ENCODE measurements around the gene THEM4. TPM values are rescaled to one million over a fixed set of nuclear protein-coding genes. Genes with fewer than 3 reads are reported as not detected.

THEM4 gene
- total RNA-seq, 2 experiments from 2014 or later: 7.2 to 21.5 TPM

GRCh38 chr1:151849126-151849525 is 60.2 kb downstream of the THEM4 start:
- TF ChIP-seq EZH2phosphoT487 (IDR thresholded peaks at IDR 0.05; ENCODE audit: borderline replicate concordance, low read depth, low read length): no peak
- ChIA-PET POLR2A (interaction anchor here (0.6 kb wide), 2 partner anchors 173 to 269 kb away, joined by 3 read pairs; no protein-coding TSS in a partner anchor), CTCF (ENCODE audit: unreplicated experiment) (no interaction called here)
- no peak for DNase-seq (ENCODE audit: low spot score)
- no TSS peak for BruUV-seq (replicated peaks)
- H3K79me2 ChIP-seq (ENCODE audit: insufficient read depth, low read depth, low read length): no peaks in the 10 kb centered on the region
- intact Hi-C loops (cut with micrococcal nuclease; ENCODE audit: unreplicated experiment): loop anchor here (2.0 kb wide), 1 partner anchor 76 kb away; no protein-coding TSS in a partner anchor
- no peaks in the 10 kb centered on the region for H4K20me1 ChIP-seq (ENCODE audit: insufficient read depth, low read length)
- H3K27ac ChIP-seq (ENCODE audit: low read depth, low read length, poor library complexity, severe bottlenecking): no peak overlapping the region
- H3K4me3 ChIP-seq (ENCODE audit: low read depth, low read length, poor library complexity, severe bottlenecking): no peak overlapping the region
- H3K4me1 ChIP-seq (ENCODE audit: insufficient read depth, low read length, poor library complexity, severe bottlenecking): peaks cover 8% of the 10 kb centered on the region
- H2AFZ ChIP-seq (ENCODE audit: low read length): no peak overlapping the region
- no peak overlapping the region for H3K4me2 ChIP-seq (ENCODE audit: low read length)
- no peaks in the 10 kb centered on the region for H3K9me3 ChIP-seq (ENCODE audit: low read length)
- no peaks in the 10 kb centered on the region for H3K9me2 ChIP-seq (ENCODE audit: insufficient read depth, low read length)
- H3K36me3 ChIP-seq (ENCODE audit: insufficient read depth, low read length): no peaks in the 10 kb centered on the region

GRCh38 chr1:151847867-151848596 is 61.3 kb downstream of the THEM4 start:
- Histone ChIP-seq H3K27ac (ENCODE audit: low read depth, low read length, poor library complexity, severe bottlenecking) (no peak overlapping the region), H3K79me2 (ENCODE audit: insufficient read depth, low read depth, low read length) (no peaks in the 10 kb centered on the region), H3K4me3 (ENCODE audit: low read depth, low read length, poor library complexity, severe bottlenecking) (no peak overlapping the region), H3K4me1 (ENCODE audit: insufficient read depth, low read length, poor library complexity, severe bottlenecking) (peaks cover 19% of the 10 kb centered on the region), H3K36me3 (ENCODE audit: insufficient read depth, low read length) (no peaks in the 10 kb centered on the region), H3K9me2 (ENCODE audit: insufficient read depth, low read length) (no peaks in the 10 kb centered on the region), H4K20me1 (ENCODE audit: insufficient read depth, low read length) (no peaks in the 10 kb centered on the region), H2AFZ (ENCODE audit: low read length) (no peak overlapping the region), H3K4me2 (ENCODE audit: low read length) (no peak overlapping the region), H3K9me3 (ENCODE audit: low read length) (no peaks in the 10 kb centered on the region)
- POLR2A ChIA-PET: no interaction called here
- no TSS peak for BruUV-seq (replicated peaks)
- TF ChIP-seq, protein P1, sequence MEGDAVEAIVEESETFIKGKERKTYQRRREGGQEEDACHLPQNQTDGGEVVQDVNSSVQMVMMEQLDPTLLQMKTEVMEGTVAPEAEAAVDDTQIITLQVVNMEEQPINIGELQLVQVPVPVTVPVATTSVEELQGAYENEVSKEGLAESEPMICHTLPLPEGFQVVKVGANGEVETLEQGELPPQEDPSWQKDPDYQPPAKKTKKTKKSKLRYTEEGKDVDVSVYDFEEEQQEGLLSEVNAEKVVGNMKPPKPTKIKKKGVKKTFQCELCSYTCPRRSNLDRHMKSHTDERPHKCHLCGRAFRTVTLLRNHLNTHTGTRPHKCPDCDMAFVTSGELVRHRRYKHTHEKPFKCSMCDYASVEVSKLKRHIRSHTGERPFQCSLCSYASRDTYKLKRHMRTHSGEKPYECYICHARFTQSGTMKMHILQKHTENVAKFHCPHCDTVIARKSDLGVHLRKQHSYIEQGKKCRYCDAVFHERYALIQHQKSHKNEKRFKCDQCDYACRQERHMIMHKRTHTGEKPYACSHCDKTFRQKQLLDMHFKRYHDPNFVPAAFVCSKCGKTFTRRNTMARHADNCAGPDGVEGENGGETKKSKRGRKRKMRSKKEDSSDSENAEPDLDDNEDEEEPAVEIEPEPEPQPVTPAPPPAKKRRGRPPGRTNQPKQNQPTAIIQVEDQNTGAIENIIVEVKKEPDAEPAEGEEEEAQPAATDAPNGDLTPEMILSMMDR (conservative IDR thresholded peaks at IDR 0.05; ENCODE audit: low read length): no peak
- TF ChIP-seq EZH2phosphoT487 (IDR thresholded peaks at IDR 0.05; ENCODE audit: borderline replicate concordance, low read depth, low read length): no peak
- intact Hi-C loops (cut with micrococcal nuclease; ENCODE audit: unreplicated experiment): loop anchor here (2.0 kb wide), 1 partner anchor 77 kb away; no protein-coding TSS in a partner anchor
- no peak for DNase-seq (ENCODE audit: low spot score)
- CTCF ChIA-PET (ENCODE audit: unreplicated experiment): no interaction called here

DNA sequence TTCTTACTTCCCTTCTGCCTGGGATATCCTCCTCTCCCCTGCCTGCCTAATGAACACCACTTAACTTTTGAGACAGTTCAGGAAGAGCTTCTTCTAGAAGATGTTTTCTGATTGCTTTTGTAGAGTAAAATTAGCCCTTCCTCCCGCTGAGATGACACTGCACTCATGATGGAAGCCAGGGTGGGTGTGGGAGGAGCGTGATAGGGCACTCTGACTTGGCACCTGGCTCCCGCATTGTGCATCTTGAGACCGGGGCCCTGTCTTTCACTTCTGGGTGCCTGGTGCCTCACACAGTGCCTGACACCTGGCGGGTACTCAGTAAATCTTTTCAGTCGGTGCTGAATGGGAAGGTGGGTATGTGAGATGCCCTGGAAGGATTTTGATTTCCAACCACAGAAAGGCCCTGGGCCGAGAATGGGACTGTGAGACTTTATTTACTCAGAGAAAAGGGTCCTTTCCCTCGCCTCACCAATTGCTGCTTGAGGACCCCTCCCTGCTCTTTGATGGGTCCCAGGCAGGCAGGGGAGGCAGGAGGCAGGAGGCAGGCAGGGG is 62.5 kb downstream of the THEM4 start:
- Histone ChIP-seq H3K9me2 (ENCODE audit: insufficient read depth, low read length) (no peaks in the 10 kb centered on the region), H3K4me1 (ENCODE audit: insufficient read depth, low read length, poor library complexity, severe bottlenecking) (peaks cover 21% of the 10 kb centered on the region), H3K9me3 (ENCODE audit: low read length) (no peaks in the 10 kb centered on the region), H3K79me2 (ENCODE audit: insufficient read depth, low read depth, low read length) (no peaks in the 10 kb centered on the region), H3K4me3 (ENCODE audit: low read depth, low read length, poor library complexity, severe bottlenecking) (no peak overlapping the region), H4K20me1 (ENCODE audit: insufficient read depth, low read length) (no peaks in the 10 kb centered on the region), H3K27ac (ENCODE audit: low read depth, low read length, poor library complexity, severe bottlenecking) (no peak overlapping the region), H3K4me2 (ENCODE audit: low read length) (no peak overlapping the region), H3K36me3 (ENCODE audit: insufficient read depth, low read length) (no peaks in the 10 kb centered on the region), H2AFZ (ENCODE audit: low read length) (peak overlapping the region; percentile 41; the same call in 1 of the 2 replicates)
- POLR2A ChIA-PET: interaction anchor here (0.6 kb wide), 1 partner anchor 352 kb away, joined by 5 read pairs; no protein-coding TSS in a partner anchor
- BruUV-seq (replicated peaks): no TSS peak
- intact Hi-C loops (cut with micrococcal nuclease; ENCODE audit: unreplicated experiment): no loop called here
- CTCF ChIA-PET (ENCODE audit: unreplicated experiment): interaction anchor here (0.8 kb wide), 1 partner anchor 10 kb away, joined by 3 read pairs; no protein-coding TSS in a partner anchor
- no peak for DNase-seq (ENCODE audit: low spot score)
- TF ChIP-seq, protein P1 (conservative IDR thresholded peaks at IDR 0.05; ENCODE audit: low read length): no peak
- TF ChIP-seq EZH2phosphoT487 (IDR thresholded peaks at IDR 0.05; ENCODE audit: borderline replicate concordance, low read depth, low read length): no peak
